Endodermal cell (in vitro differentiated cells): ENCODE data around the gene CORIN. TPM values are rescaled to one million over a fixed set of nuclear protein-coding genes. Genes with fewer than 3 reads are reported as not detected.

Source experiments
- DNase-seq: peaks from one replicate; pipeline ENCODE4 v3.0.0-alpha.2; 2017
- H3K27ac ChIP-seq: 2 replicates; pipeline ENCODE4 v1.5.1; 2013; ENCODE audit warnings: mild to moderate bottlenecking, low read depth, low read length, moderate library complexity
- H3K27me3 ChIP-seq: 2 replicates; pipeline ENCODE4 v1.6.1; 2013; ENCODE audit warnings: mild to moderate bottlenecking, low read length, moderate library complexity; ENCODE audit not compliant: insufficient read depth, control insufficient read depth, poor library complexity, severe bottlenecking
- H3K36me3 ChIP-seq: 2 replicates; pipeline ENCODE4 v1.7.0; 2013; ENCODE audit warnings: mild to moderate bottlenecking, low read length, moderate library complexity; ENCODE audit not compliant: control insufficient read depth, insufficient read depth
- H3K4me1 ChIP-seq: one replicate; pipeline ENCODE4 v1.7.0; 2013; ENCODE audit warnings: low read length; ENCODE audit not compliant: control insufficient read depth, insufficient read depth
- H3K4me3 ChIP-seq: 2 replicates; pipeline ENCODE4 v1.5.1; 2013; ENCODE audit warnings: mild to moderate bottlenecking, low read length, moderate library complexity
- H3K9ac ChIP-seq: 2 replicates; pipeline ENCODE4 v1.6.1; 2013; ENCODE audit warnings: mild to moderate bottlenecking, low read length, moderate library complexity; ENCODE audit not compliant: poor library complexity, severe bottlenecking; ENCODE audit errors: extremely low read depth
- H3K9me3 ChIP-seq: 2 replicates; pipeline ENCODE4 v1.6.1; 2013; ENCODE audit warnings: mild to moderate bottlenecking, low read length, moderate library complexity; ENCODE audit not compliant: control insufficient read depth
- H3K27ac Mint-ChIP-seq: 2 replicates; pipeline ENCODE4 v1.8.0; 2020; ENCODE audit warnings: mixed read lengths
- H3K27me3 Mint-ChIP-seq: 2 replicates; pipeline ENCODE4 v1.8.0; 2021; ENCODE audit warnings: mild to moderate bottlenecking, mixed read lengths; ENCODE audit not compliant: insufficient read depth
- H3K36me3 Mint-ChIP-seq: 2 replicates; pipeline ENCODE4 v1.8.0; 2020; ENCODE audit warnings: low read depth, mixed read lengths
- H3K4me1 Mint-ChIP-seq: 2 replicates; pipeline ENCODE4 v1.8.0; 2020; ENCODE audit warnings: mixed read lengths
- H3K4me3 Mint-ChIP-seq: 2 replicates; pipeline ENCODE4 v1.8.0; 2020; ENCODE audit warnings: mild to moderate bottlenecking, moderate library complexity, mixed read lengths
- H3K9me3 Mint-ChIP-seq: 2 replicates; pipeline ENCODE4 v1.8.0; 2020; ENCODE audit warnings: mild to moderate bottlenecking, mixed read lengths
- WGBS, 2 experiments: methylation state at CpG; one replicate each; pipeline versions ENCODE4 v1.1.5 to v1.1.7; 2013; ENCODE audit warnings: missing lambda C conversion rate in 2 of 2, mixed read lengths in 1 of 2; ENCODE audit not compliant: insufficient coverage in 1 of 2, insufficient read length in 1 of 2; 5-methylcytosine and 5-hydroxymethylcytosine counted together
- total RNA-seq, 2 donors: library from RNA; stranded (reverse); fragmentation: NEBNext Ultra II Directional in 1 of 2; extraction: Animal tissue kit (Norgen Biotek cat#: 25700) in 1 of 2; gene quantifications; 2 replicates in 1 of 2; 3 replicates in 1 of 2; pipeline ENCODE4 v1.2.1, GENCODE V29; 2021
- TF ChIP-seq, protein P1 (sequence below): fragments of 200-600 bp; sonication (generic); conservative IDR thresholded peaks from 2 replicates; pipeline ENCODE4 v1.5.0; 2021; ENCODE audit warnings: antibody characterized with exemption, mild to moderate bottlenecking

Gene CORIN
- total RNA-seq, 2 donors from 2014 or later: 0.53 TPM; not detected in 1

GRCh38 chr4:47642985-47643760, 194.7 kb downstream of the CORIN start:
- no peaks in the 10 kb centered on the region for H3K4me1 ChIP-seq
- Mint-ChIP-seq H3K4me1 (no peaks in the 10 kb centered on the region), H3K36me3 (no peaks in the 10 kb centered on the region), H3K27me3 (no peaks in the 10 kb centered on the region), H3K4me3 (no peak overlapping the region), H3K27ac (no peak overlapping the region), H3K9me3 (peaks cover 7% of the 10 kb centered on the region)
- no peaks in the 10 kb centered on the region for H3K36me3 ChIP-seq
- WGBS, 2 experiments: 70 to 90% methylated on average over 2 to 6 of the region's 7 CpGs
- DNase-seq: no peak
- no peak overlapping the region for H3K9ac ChIP-seq
- peak overlapping the region; percentile 30 for H3K27ac ChIP-seq
- H3K27me3 ChIP-seq: no peaks in the 10 kb centered on the region
- H3K4me3 ChIP-seq: no peak overlapping the region
- H3K9me3 ChIP-seq: no peaks in the 10 kb centered on the region
- TF ChIP-seq, protein P1, sequence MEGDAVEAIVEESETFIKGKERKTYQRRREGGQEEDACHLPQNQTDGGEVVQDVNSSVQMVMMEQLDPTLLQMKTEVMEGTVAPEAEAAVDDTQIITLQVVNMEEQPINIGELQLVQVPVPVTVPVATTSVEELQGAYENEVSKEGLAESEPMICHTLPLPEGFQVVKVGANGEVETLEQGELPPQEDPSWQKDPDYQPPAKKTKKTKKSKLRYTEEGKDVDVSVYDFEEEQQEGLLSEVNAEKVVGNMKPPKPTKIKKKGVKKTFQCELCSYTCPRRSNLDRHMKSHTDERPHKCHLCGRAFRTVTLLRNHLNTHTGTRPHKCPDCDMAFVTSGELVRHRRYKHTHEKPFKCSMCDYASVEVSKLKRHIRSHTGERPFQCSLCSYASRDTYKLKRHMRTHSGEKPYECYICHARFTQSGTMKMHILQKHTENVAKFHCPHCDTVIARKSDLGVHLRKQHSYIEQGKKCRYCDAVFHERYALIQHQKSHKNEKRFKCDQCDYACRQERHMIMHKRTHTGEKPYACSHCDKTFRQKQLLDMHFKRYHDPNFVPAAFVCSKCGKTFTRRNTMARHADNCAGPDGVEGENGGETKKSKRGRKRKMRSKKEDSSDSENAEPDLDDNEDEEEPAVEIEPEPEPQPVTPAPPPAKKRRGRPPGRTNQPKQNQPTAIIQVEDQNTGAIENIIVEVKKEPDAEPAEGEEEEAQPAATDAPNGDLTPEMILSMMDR: no peak

GRCh38 chr4:47642191-47642830, 195.6 kb downstream of the CORIN start:
- DNase-seq: no peak
- 92 to 93% methylated on average over 2 to 6 of the region's 6 CpGs for WGBS, 2 experiments
- H3K9me3 ChIP-seq: peaks cover 5% of the 10 kb centered on the region
- Mint-ChIP-seq H3K4me3 (no peak overlapping the region), H3K27me3 (no peaks in the 10 kb centered on the region), H3K36me3 (no peaks in the 10 kb centered on the region), H3K4me1 (no peaks in the 10 kb centered on the region), H3K9me3 (peaks cover 16% of the 10 kb centered on the region), H3K27ac (no peak overlapping the region)
- no peak overlapping the region for H3K4me3 ChIP-seq
- no peaks in the 10 kb centered on the region for H3K36me3 ChIP-seq
- TF ChIP-seq, protein P1: no peak
- no peaks in the 10 kb centered on the region for H3K27me3 ChIP-seq
- peak overlapping the region; percentile 30 for H3K27ac ChIP-seq
- no peaks in the 10 kb centered on the region for H3K4me1 ChIP-seq
- H3K9ac ChIP-seq: no peak overlapping the region

DNA sequence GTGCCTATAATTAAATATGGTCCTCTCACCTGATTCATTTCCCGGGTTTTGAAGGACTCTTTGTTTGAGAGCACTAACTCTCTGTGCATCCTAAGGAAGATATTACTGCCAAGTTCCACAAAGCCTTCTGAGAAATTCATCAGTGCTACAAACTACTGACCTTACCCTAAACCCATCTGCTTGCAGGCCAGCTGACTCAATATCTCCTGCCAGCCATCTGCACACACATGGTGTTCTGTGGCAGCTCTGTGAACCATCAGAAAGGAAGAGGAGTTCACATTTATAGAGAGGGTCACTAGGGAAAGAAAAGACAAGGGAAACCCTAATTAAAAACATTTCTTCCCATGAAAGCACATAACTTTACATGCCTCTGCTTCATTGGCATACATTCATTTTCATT, 196.1 kb downstream of the CORIN start:
- 91 to 100% methylated on average over 1 of the region's 1 CpG for WGBS, 2 experiments
- no peaks in the 10 kb centered on the region for H3K36me3 Mint-ChIP-seq
- H3K4me1 Mint-ChIP-seq: no peaks in the 10 kb centered on the region
- Histone ChIP-seq H3K36me3 (no peaks in the 10 kb centered on the region), H3K9me3 (peaks cover 10% of the 10 kb centered on the region), H3K4me3 (no peak overlapping the region), H3K4me1 (no peaks in the 10 kb centered on the region), H3K27ac (no peak overlapping the region), H3K9ac (no peak overlapping the region), H3K27me3 (no peaks in the 10 kb centered on the region)
- no peak overlapping the region for H3K4me3 Mint-ChIP-seq
- TF ChIP-seq, protein P1: no peak
- no peak overlapping the region for H3K27ac Mint-ChIP-seq
- DNase-seq: no peak
- no peaks in the 10 kb centered on the region for H3K27me3 Mint-ChIP-seq
- peaks cover 21% of the 10 kb centered on the region for H3K9me3 Mint-ChIP-seq
